ENCODE data around the gene MT4. TPM values are rescaled to one million over a fixed set of nuclear protein-coding genes. Genes with fewer than 3 reads are reported as not detected.
A peak's percentile ranks its signal among the peaks of the same experiment; 100 is the strongest.

MT4 gene
- polyA plus RNA-seq, 2 of the 4 experiments (the other 2 are of a cell fraction), result not detected

DNA sequence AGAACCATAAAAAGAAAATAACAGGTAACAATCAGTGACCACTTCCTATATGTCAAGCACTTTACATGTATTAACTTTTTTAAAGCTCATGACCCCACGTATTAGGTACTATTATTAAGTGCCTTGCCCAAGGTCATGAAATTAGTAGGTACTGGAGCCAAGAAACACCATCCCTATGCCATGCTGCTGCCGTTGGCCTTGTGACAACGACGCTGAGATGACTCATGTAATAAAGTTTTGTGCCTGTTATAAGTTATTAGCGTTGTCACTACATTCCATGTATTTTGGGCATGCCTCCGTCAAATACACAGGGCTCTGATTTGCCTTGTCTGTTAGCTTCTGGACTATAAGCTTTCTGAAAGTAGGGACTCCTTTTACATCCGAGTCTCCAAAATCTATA, 46.4 kb upstream of the MT4 start:
- POLR2A ChIA-PET, result no interaction called here
- peaks cover 14% of the 10 kb centered on the region; the same call in 2 of the 3 replicates for H3K4me1 ChIP-seq
- ATAC-seq (no peak), DNase-seq (ENCODE audit: low read depth in 1 of 2, low spot score in 1 of 2) (no peak), FAIRE-seq (no peak)
- WGBS (ENCODE audit: missing lambda C conversion rate), result 67% methylated on average over 7 of the region's 7 CpGs
- H3K27ac ChIP-seq, result no peak overlapping the region
- no peaks in the 10 kb centered on the region for H3K9me3 ChIP-seq
- no peak for TF ChIP-seq FOSL2 (IDR thresholded peaks at IDR 0.05)
- TF ChIP-seq FOSL2 (CRISPR knock-in tag; IDR thresholded peaks at IDR 0.05), result no peak
- no peak for TF ChIP-seq CHD4 (IDR thresholded peaks at IDR 0.05; ENCODE audit: borderline replicate concordance)
- no peak for TF ChIP-seq ZFP36 (IDR thresholded peaks at IDR 0.05; ENCODE audit: borderline replicate concordance, partially characterized antibody)
- TF ChIP-seq FOXS1 (CRISPR knock-in tag; IDR thresholded peaks at IDR 0.05), result no peak
- H3K4me2 ChIP-seq, result peak overlapping the region; percentile 84
- CTCF ChIA-PET, result interaction anchor here (1.0 to 6.2 kb wide), 7 partner anchors 22 to 271 kb away, joined by 3 to 34 read pairs (median 7); no protein-coding TSS in a partner anchor
- no peak overlapping the region for H3K4me3 ChIP-seq

DNA sequence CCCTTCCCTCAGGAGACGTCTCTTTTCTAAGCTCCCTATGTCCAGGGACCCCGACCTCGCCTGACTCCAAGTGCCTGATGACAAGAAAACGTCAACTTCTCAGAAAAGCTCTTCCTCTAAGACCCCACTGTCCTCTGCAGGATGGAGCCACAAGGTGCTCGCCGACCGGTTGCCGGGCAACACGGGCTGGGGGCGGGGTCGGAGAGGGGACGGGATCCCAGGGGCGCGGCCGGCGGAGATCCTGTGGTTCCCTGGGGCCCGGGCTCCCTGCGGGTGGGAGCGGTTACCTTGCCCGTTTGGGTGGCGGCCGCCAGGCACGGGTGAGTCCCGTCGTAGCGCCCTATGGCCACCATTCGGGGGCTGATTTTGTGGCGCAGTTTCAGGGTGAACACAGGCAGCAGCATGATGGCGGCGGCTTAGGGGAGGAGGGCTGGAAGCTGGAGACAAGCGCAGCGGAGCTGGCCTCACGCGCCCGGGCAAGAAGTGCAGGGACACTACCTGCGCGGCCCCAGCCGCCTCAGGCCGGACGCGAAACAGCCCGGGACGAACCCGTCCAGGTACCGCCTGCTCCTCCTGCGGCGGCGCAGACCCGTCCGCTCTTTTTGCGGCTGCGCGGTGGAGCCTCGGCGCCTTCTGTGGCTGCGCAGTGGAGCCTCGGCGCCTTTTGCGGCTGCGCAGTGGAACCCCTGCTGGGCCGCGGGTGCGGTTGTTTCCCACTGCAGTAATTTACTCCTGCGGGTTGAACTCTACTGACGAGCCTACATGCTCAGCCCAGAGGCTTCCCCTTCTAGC, 45.2 kb upstream of the MT4 start, which contains the start of gene BBS2:
TSS of gene BBS2 (minus strand) at position 566 of the 792 bp plus-strand sequence. CDS start at position 404, 162 bp downstream.
- ATAC-seq (peak; percentile 94 to 98), FAIRE-seq (no peak)
- CTCF ChIA-PET, result interaction anchor here (1.1 to 6.2 kb wide), 3 partner anchors 83 to 188 kb away, joined by 3 to 34 read pairs (median 3); no protein-coding TSS in a partner anchor

DNA sequence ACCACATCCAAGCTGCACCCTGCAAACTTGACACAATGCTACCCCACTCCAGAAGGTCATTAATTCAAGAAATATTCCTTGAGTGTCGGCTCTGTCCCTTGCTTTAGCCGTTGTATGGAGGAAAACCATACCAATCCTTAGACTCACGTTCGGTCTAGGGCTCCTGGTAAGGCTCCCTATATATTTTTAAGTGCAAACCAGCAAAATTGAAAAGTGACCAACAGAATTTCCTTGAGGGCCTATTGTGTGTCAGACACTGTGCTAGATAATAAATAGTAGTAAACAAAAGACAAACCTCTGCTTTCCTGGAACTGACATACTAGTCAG, 44.7 kb upstream of the MT4 start:
- CTCF ChIA-PET, result interaction anchor here (1.1 to 6.2 kb wide), 4 partner anchors 10 to 188 kb away, joined by 3 to 34 read pairs (median 3); no protein-coding TSS in a partner anchor

More for the DNA sequence above, 45.2 kb upstream of the MT4 start, which contains the start of gene BBS2:
- H3K4me2 ChIP-seq, result peak within 1 kb of the TSS; percentile 84
- H3K27ac ChIP-seq, result peak within 1 kb of the TSS; percentile 91 to 95
- POLR2A ChIA-PET, result no interaction called here
- H3K4me3 ChIP-seq, result peak within 1 kb of the TSS; percentile 79
- WGBS (ENCODE audit: missing lambda C conversion rate), result 2% methylated on average over 28 of the region's 65 CpGs
- no peaks in the 10 kb centered on the region for H3K9me3 ChIP-seq
- TF ChIP-seq JUN (IDR thresholded peaks at IDR 0.05) (peak; percentile 52 to 66; a peak in 3 of 5 replicates), TFCP2L1 (CRISPR knock-in tag; IDR thresholded peaks at IDR 0.05) (no peak), GATA3 (IDR thresholded peaks at IDR 0.05; ENCODE audit: borderline replicate concordance) (no peak), KDM1A (IDR thresholded peaks at IDR 0.05; ENCODE audit: low read depth) (no peak), RFX5 (IDR thresholded peaks at IDR 0.05) (no peak), PHF8 (IDR thresholded peaks at IDR 0.05; ENCODE audit: borderline replicate concordance, low read depth) (peak; percentile 89; the same call in 1 of the 2 replicates), HOXB13 (CRISPR knock-in tag; IDR thresholded peaks at IDR 0.05; ENCODE audit: low read depth) (no peak), POLR2A (IDR thresholded peaks at IDR 0.05; ENCODE audit: low read length) (peak; percentile 92), RNF2 (IDR thresholded peaks at IDR 0.05; ENCODE audit: borderline replicate concordance, low read depth) (no peak), CBX2 (IDR thresholded peaks at IDR 0.05; ENCODE audit: borderline replicate concordance, low read depth) (no peak)
- TF ChIP-seq, protein P1, sequence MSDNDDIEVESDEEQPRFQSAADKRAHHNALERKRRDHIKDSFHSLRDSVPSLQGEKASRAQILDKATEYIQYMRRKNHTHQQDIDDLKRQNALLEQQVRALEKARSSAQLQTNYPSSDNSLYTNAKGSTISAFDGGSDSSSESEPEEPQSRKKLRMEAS (IDR thresholded peaks at IDR 0.05), result 0 out of 2 replicates have a peak, but pooled peaks have one; percentile 45
- TF ChIP-seq, protein P2, sequence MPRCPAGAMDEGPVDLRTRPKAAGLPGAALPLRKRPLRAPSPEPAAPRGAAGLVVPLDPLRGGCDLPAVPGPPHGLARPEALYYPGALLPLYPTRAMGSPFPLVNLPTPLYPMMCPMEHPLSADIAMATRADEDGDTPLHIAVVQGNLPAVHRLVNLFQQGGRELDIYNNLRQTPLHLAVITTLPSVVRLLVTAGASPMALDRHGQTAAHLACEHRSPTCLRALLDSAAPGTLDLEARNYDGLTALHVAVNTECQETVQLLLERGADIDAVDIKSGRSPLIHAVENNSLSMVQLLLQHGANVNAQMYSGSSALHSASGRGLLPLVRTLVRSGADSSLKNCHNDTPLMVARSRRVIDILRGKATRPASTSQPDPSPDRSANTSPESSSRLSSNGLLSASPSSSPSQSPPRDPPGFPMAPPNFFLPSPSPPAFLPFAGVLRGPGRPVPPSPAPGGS (IDR thresholded peaks at IDR 0.05), result peak; percentile 68; the same call in 1 of the 3 replicates
- TF ChIP-seq, protein P3, sequence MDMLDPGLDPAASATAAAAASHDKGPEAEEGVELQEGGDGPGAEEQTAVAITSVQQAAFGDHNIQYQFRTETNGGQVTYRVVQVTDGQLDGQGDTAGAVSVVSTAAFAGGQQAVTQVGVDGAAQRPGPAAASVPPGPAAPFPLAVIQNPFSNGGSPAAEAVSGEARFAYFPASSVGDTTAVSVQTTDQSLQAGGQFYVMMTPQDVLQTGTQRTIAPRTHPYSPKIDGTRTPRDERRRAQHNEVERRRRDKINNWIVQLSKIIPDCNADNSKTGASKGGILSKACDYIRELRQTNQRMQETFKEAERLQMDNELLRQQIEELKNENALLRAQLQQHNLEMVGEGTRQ (IDR thresholded peaks at IDR 0.05), result no peak
- DNase-seq (ENCODE audit: low read depth in 1 of 2, low spot score in 1 of 2), result peak; percentile 84 to 86
- peaks cover 14% of the 10 kb centered on the region; the same call in 2 of the 3 replicates for H3K4me1 ChIP-seq

More for the DNA sequence above, 44.7 kb upstream of the MT4 start:
- ATAC-seq, result peak; percentile 48 to 56; a peak in 4 of 6 replicates
- 0 out of 5 replicates have a peak, but pooled peaks of 1 of the 2 experiments have one; percentile 8 for TF ChIP-seq JUN (IDR thresholded peaks at IDR 0.05)
- TF ChIP-seq, protein P3 (IDR thresholded peaks at IDR 0.05), result no peak
- Histone ChIP-seq H3K4me3 (peak overlapping the region; percentile 79), H3K4me1 (peaks cover 14% of the 10 kb centered on the region; the same call in 2 of the 3 replicates), H3K9me3 (no peaks in the 10 kb centered on the region), H3K4me2 (peak overlapping the region; percentile 84), H3K27ac (peak overlapping the region; percentile 91 to 95)
- WGBS (ENCODE audit: missing lambda C conversion rate), result 25% methylated on average over 4 of the region's 4 CpGs
- POLR2A ChIA-PET, result no interaction called here
- no peak for DNase-seq (ENCODE audit: low read depth in 1 of 2, low spot score in 1 of 2)
- no peak for FAIRE-seq

Measured in A549 (cell line).